Measurements from ENCODE around the gene PHAF1.

PHAF1 gene

DNA sequence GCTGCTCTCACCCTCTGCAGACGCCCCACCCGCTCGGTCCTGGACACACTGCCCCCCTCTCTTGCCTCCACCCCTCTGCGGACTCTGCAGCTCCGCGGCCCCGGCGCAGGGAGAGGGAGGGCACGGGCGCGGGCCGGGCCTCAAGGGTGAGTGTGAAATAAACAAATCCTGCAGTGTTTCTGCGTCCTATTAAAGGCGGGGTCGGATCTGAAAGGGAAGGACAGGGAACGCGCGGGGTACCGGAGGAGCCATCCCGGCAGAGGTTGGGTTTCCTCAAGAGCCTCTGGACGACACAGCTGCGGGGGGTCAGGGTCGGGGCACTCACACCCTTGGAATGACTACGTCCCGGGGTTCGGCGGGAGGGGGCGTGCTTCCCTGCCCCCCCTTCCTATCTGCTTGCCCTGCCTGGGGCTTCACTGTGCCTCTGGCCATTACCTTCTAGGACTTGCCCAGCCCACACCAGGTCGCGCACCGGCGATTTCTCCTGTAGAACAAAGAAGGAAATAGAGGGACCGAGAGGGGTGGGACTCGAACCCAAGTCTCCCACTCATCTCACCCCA, 54.3 kb downstream of the PHAF1 start:
- no peak for TF ChIP-seq CTCF (IDR thresholded peaks at IDR 0.05; ENCODE audit: poor library complexity, severe bottlenecking)
- DNase-seq (ENCODE audit: low spot score) (no peak), ATAC-seq (ENCODE audit: low read depth) (peak; percentile 6)
- Histone ChIP-seq H3K36me3 (ENCODE audit: low read depth) (no peaks in the 10 kb centered on the region), H3K4me1 (ENCODE audit: insufficient read depth, poor library complexity, severe bottlenecking) (no peaks in the 10 kb centered on the region), H3K27me3 (ENCODE audit: insufficient read depth, poor library complexity, severe bottlenecking) (no peaks in the 10 kb centered on the region), H3K9me3 (ENCODE audit: severe bottlenecking) (no peaks in the 10 kb centered on the region), H3K4me3 (ENCODE audit: severe bottlenecking) (peak overlapping the region; percentile 35), H3K27ac (ENCODE audit: poor library complexity, severe bottlenecking) (peak overlapping the region; percentile 43)

DNA sequence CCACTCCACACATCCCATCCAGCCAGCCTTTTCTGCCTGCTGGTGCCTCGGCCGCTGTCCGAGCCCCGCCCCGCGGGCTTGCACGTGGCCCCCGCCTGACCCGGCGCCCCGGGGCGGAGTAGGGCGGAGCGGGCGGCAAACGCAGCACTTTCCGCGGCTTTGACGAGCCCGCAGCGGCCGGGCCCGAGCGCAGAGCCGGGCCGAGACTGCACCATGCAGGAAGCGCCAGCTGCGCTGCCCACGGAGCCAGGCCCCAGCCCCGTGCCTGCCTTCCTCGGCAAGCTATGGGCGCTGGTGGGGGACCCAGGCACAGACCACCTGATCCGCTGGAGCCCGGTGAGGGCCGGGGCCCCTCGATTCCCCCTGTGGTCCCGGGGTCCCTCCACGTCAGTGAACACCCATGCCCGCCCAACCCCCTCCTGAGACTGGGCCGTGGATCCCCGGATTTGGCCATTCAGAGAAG, 54.9 kb downstream of the PHAF1 start, which contains the start of gene HSF4:
TSS of gene HSF4 (plus strand) at position 147 of the 463 bp plus-strand sequence. CDS start at position 214, 67 bp downstream.
- no peak for TF ChIP-seq CTCF (IDR thresholded peaks at IDR 0.05; ENCODE audit: poor library complexity, severe bottlenecking)
- Histone ChIP-seq H3K36me3 (ENCODE audit: low read depth) (no peaks in the 10 kb centered on the region), H3K4me1 (ENCODE audit: insufficient read depth, poor library complexity, severe bottlenecking) (peaks cover 1% of the 10 kb centered on the region), H3K27me3 (ENCODE audit: insufficient read depth, poor library complexity, severe bottlenecking) (no peaks in the 10 kb centered on the region), H3K9me3 (ENCODE audit: severe bottlenecking) (no peaks in the 10 kb centered on the region), H3K4me3 (ENCODE audit: severe bottlenecking) (peak within 1 kb of the TSS; percentile 35), H3K27ac (ENCODE audit: poor library complexity, severe bottlenecking) (peak within 1 kb of the TSS; percentile 43)
- ATAC-seq (ENCODE audit: low read depth) (0 out of 3 replicates have a peak, but pooled peaks have one; percentile 3), DNase-seq (ENCODE audit: low spot score) (no peak)

DNA sequence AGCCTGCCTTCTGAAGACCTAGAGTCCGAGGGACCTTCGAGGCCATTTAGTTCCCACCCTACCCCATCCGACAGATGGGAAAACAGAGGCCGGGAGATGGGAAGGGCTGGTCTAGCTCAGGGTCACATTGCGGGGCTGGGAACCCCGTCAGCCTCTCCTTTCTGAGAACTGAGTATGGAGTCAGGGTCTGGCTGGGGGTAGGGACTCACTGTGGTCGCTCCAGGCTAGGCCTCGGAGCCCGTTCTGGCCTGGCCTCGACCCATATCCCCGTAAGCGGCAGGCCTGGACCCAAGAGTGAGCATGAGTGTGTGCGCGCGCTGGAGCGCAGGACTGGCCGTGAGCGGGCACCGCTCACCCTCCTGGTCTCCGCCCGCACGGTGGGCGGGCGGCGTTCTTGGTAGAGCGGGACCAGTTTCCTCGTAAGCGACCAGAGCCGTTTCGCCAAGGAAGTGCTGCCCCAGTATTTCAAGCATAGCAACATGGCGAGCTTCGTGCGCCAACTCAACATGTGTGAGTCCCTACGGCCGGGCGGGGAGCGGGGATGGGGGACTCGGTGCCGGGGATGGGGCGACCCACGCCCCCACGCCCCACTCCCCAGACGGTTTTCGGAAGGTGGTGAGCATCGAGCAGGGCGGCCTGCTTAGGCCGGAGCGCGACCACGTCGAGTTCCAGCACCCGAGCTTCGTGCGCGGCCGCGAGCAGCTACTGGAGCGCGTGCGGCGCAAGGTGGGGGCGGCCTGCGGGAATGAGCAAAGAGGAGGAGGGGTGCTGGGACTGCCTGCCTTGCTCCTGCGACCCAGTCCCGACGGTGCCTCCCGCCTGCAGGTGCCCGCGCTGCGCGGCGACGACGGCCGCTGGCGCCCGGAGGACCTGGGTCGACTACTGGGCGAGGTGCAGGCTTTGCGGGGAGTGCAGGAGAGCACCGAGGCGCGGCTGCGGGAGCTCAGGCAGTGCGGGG, 55.7 kb downstream of the PHAF1 start:
- ATAC-seq (ENCODE audit: low read depth) = no peak
- Histone ChIP-seq H3K9me3 (ENCODE audit: severe bottlenecking) (no peaks in the 10 kb centered on the region), H3K27ac (ENCODE audit: poor library complexity, severe bottlenecking) (no peak overlapping the region), H3K4me3 (ENCODE audit: severe bottlenecking) (no peak overlapping the region), H3K27me3 (ENCODE audit: insufficient read depth, poor library complexity, severe bottlenecking) (no peaks in the 10 kb centered on the region), H3K4me1 (ENCODE audit: insufficient read depth, poor library complexity, severe bottlenecking) (peaks cover 4% of the 10 kb centered on the region), H3K36me3 (ENCODE audit: low read depth) (no peaks in the 10 kb centered on the region)
- TF ChIP-seq CTCF (IDR thresholded peaks at IDR 0.05; ENCODE audit: poor library complexity, severe bottlenecking) = no peak
- DNase-seq (ENCODE audit: low spot score) = no peak

GRCh38 chr16:67166110-67166547, 56.4 kb downstream of the PHAF1 start:
- Histone ChIP-seq H3K27ac (ENCODE audit: poor library complexity, severe bottlenecking) (no peak overlapping the region), H3K36me3 (ENCODE audit: low read depth) (no peaks in the 10 kb centered on the region), H3K9me3 (ENCODE audit: severe bottlenecking) (no peaks in the 10 kb centered on the region), H3K4me3 (ENCODE audit: severe bottlenecking) (no peak overlapping the region), H3K4me1 (ENCODE audit: insufficient read depth, poor library complexity, severe bottlenecking) (peaks cover 9% of the 10 kb centered on the region), H3K27me3 (ENCODE audit: insufficient read depth, poor library complexity, severe bottlenecking) (no peaks in the 10 kb centered on the region)
- ATAC-seq (ENCODE audit: low read depth) (no peak), DNase-seq (ENCODE audit: low spot score) (no peak)
- no peak for TF ChIP-seq CTCF (IDR thresholded peaks at IDR 0.05; ENCODE audit: poor library complexity, severe bottlenecking)
